NCI-H748 (cell line): ENCODE results near the gene ZNF324.
A peak's percentile ranks its signal among the peaks of the same experiment; 100 is the strongest.
"Not testable (repeated sequence)": the region's sequence is repeated elsewhere in the genome, so short reads cannot be mapped to it uniquely, and the experiment has no call there.

Experiments
- DNase-seq: peaks from one replicate; lab custom pipeline; 2025; ENCODE audit not compliant: unreplicated experiment; lab: John Stamatoyannopoulos, UW

Gene ZNF324

DNA sequence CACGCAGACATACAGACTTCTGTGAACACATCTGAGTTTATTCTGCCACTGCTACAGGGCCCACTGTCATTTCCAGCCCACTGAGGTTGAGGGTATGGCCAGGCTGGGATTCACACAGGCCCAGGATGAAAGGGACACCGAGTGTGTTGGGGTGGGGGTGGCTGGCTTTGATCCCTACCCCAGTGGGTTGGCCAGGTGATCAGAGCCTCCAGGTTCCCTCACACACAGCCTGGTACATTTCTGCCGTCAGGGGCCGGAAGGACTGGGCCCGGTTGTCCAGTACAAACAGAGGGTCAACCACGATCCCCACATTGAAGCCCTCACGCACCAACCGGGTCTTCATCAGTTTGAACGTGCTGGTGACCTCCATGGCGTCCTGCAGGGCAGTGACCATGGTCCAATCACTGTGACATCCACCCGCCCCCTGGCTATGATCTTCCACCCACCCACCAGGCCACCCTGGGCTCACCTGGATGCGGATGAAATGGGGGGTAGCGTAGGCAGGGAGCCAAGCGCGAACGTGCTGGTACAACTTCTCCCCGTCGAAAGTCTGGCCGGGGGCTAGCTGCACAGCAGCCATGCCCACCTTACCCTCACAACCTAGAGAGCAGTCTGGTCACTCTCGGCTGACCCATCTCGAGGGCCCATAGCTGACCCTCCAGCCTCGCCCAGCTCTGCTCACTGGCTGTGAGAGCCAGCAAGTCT is 31.6 kb downstream of the ZNF324 start:
- DNase-seq = no peak

- peak; percentile 100 for DNase-seq
Observed at GRCh38 chr19:58499021-58499927, 32.4 kb downstream of the ZNF324 start.

GRCh38 chr19:58500242-58500641 is 33.4 kb downstream of the ZNF324 start:
- no peak for DNase-seq

DNA sequence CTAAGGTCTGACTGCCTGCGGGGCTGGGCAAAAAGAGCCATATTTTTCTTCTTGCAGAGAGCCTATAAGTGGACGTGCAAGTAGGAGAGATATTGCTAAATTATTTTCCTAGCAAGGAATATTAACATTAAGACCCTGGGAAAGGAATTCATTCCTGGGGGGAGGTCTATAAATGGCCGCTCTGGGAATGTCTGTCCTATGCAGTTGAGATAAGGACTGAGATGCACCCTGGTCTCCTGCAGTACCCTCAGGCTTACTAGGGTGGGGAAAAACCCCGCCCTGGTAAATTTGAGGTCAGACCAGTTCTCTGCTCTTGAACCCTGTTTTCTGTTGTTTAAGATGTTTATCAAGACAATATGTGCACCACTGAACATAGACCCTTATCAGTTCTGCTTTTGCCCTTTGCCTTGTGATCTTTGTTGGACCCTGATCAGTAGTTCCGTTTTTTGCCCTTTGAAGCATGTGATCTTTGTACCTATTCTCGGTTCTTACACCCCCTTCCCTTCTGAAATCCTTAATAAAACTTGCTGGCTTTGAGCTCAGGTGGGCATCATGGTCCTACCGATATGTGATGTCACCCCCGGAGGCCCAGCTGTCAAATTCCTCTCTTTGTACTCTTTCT is 40.8 kb downstream of the ZNF324 start:
- not testable (repeated sequence) for DNase-seq

- DNase-seq = no peak
Observed at GRCh38 chr19:58509731-58510083, 42.8 kb downstream of the ZNF324 start.

GRCh38 chr19:58510084-58510862 is 43.4 kb downstream of the ZNF324 start:
- DNase-seq = no peak

- DNase-seq = no peak
Observed at GRCh38 chr19:58511353-58512208, 44.7 kb downstream of the ZNF324 start, which contains the start of gene SLC27A5. Gene SLC27A5 (minus strand): TSS chr19:58511992. CDS start chr19:58511955, 37 bp downstream.

DNA sequence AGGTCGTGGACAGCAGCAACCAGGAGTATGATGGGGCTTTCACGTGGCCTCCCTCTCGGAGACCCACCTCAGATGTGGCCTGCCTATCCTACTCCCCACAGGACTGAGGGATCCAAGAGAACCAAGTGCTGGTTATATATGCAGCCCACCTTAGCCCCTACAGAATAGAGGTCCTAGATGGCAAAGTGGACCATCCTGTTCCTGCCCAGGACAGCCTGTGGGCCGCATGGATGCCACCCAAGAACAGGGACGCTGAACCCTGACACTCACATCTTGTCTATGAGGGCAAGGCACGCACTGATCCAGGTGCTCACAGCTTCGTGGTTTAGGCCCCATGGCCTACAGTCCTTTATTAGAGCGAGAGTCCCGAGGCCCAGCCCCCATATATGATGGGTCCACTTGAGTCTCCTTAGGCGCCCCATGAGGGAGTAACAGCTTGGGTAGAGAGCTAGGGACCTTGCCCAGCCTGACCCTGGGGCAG is 46.4 kb downstream of the ZNF324 start:
- DNase-seq = no peak

DNA sequence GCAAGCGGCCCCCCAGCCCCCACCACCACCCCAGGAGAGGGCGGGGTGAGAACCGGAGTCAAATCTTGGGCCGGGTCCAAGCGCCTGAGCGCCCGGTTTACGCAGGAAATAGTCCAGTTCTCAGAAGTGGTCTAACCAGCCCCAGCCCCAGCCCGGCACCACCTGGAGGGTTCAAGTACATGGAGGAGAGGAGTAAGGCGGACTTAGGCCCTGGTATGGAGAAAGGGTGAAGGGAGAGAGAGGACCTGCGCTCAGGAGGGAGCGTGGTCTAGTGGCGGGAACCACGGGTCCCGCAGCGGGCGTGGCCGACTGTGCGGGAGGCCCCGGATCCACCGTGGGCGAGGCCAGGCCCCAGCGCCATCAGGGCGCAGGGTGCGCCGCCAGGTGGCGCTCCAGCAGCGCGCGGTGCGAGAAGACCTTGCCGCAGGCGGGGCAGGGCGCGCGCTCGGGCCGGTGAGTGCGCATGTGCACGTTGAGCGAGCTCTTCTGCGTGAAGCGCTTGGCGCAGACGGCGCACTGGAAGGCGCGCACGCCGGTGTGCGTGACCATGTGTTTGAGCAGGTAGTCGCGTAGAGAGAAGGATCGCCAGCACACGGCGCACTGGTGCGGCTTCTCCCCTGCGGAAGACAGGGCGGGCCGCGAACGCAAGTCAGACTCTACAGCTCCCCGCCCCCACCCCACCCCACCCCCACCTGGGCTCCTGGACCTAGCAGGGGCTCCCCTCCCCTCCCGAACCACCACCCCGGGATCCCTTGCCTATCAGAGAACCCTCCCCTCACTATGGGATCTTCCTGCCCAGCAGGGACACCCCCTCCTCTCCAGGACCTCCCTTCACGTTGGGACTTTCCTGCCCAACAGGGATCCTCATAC is 47.0 kb downstream of the ZNF324 start:
- peak; percentile 99 for DNase-seq

GRCh38 chr19:58514564-58515022 is 47.7 kb downstream of the ZNF324 start:
- no peak for DNase-seq

DNA sequence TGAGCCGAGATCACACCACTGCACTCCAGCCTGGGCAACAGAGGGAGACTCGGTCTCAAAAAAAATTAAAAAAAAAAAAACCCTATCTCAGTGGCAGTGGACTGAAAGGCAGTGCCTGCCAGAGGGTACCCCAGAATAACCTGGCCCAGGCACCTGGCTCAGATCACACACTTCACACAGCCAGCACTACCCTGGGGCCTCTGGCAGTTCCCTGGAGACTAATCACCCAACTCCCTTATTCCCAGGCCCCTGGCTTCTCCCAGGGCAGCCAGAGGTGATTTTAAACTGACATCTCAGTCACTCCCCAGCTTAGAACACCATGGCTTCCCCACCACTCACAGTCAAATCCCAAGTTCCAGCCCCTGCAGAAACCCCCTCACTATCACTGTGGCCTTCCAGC is 48.4 kb downstream of the ZNF324 start:
- no peak for DNase-seq

- DNase-seq = no peak
Observed at GRCh38 chr19:58516246-58516836, 49.5 kb downstream of the ZNF324 start.

DNA sequence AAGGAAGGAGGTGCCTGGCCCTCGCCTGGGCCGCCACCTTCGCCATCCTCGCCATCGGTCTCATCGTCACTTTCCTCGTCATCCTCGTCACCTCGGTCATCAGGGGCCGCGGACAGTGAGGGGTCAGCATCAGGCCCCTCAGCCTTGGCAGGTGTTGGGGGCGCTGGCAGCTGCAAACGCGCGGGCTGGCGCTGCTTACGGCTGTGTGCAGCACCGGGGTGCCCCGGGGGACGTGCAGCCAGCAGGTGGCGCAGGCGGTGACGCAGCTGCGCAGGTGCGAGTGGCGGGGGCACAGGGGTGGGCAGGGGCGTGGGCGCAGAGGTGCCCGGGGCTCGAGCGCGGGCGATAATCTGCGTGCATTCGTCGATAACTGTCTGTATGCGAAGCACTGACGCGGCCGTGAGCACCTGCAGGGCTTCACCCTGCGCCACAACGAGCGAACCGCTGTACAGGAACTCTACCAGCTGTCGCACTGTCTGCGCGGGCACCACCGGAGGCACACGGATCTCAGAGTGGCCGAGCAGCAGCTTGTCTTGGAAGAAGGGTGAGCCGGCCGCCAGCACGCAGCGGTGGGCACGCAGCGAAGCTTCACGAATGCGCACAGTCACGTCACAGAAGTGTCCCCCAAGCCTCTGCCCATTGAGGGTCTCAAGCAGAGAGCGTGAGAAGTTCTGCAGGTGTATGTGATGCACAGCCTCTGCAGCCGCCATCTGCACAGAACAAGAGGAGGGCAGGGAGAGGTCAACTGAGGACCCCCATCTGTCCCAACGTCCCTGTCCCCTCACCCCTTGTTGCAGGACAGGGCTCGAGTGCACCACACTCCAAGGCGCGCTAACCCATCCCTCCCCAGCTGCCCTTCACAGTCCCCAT is 50.3 kb downstream of the ZNF324 start:
- no peak for DNase-seq

DNA sequence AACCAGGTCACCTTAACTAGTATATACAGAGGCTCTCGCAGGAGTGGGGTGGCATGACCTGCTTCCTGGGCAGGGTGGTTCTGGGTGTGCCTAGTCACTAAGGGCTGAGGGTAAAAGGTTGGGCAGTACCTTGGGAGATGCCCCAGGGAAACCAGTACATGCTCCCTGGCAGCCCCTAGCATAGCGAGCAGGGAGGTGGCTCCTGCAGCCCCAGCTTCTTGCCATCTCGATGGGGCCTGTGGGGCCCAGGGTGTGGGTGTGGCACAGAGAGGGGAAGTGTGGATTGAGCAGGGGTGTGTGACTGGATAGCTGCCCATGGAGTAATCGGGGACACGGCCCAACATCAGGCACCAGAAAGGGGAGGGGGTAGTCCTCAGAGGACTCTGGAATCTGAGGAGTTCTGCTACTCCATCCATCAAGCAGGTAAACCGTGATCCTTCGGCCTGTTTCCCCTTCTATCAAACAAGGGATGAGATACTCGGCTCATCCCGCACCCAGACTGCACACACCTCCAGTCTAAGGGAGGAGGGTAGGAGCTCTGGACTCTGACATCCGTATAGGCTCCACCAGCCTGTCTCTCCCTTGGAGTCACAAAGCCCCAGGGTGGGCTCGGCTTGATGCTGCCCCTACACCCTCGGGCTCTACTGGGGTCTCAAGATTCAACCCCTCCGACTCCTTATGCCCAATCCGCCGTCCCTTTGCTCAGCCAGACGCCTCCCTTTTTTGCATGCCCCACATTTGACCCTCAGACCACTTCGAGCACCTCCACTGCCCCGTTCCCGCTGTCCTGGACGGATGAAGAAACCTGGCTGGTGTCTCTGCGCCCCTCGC is 51.6 kb downstream of the ZNF324 start:
- peak; percentile 57 for DNase-seq

- DNase-seq = peak; percentile 91
Observed at GRCh38 chr19:58519087-58519354, 52.1 kb downstream of the ZNF324 start.

- peak; percentile 99 for DNase-seq
Observed at GRCh38 chr19:58519355-58520256, 52.7 kb downstream of the ZNF324 start, which contains the start of gene ZBTB45. Gene ZBTB45 (minus strand): TSS chr19:58519810. CDS start chr19:58517673, 2,137 bp downstream.
